AG04450 (cell line): ENCODE data around the gene WLS. TPM values are rescaled to one million over a fixed set of nuclear protein-coding genes. Genes with fewer than 3 reads are reported as not detected.

Source experiments
- CTCF ChIA-PET: fragments of 300-600, 350-600 bp; formaldehyde crosslinking; extraction: SDS; loops from one replicate; lab custom pipeline; 2022; ENCODE audit warnings: antibody characterized with exemption, inconsistent platforms; lab: Charles Lee
- POLR2A ChIA-PET: fragments of 350-600 bp; formaldehyde crosslinking; extraction: SDS; loops from one replicate; lab custom pipeline; 2021; ENCODE audit warnings: antibody characterized with exemption, inconsistent platforms; lab: Yijun Ruan, JAX
- DNase-seq: peaks from one replicate; pipeline ENCODE4 v3.0.0-alpha.2; 2011; ENCODE audit warnings: low read depth, low spot score
- H3K27ac ChIP-seq: one replicate; pipeline ENCODE4 v1.5.1; 2012; ENCODE audit warnings: low read depth, low read length, control low read depth
- H3K27me3 ChIP-seq: one replicate; pipeline ENCODE4 v1.6.0; 2012; ENCODE audit warnings: low read length; ENCODE audit not compliant: control insufficient read depth, insufficient read depth
- H3K4me3 ChIP-seq: 2 replicates; pipeline ENCODE4 v1.5.1; 2011; ENCODE audit warnings: mild to moderate bottlenecking, low read depth, low read length, control low read depth
- H3K9me3 ChIP-seq: 2 replicates; pipeline ENCODE4 v1.5.1; 2012; ENCODE audit warnings: low read length; ENCODE audit not compliant: control insufficient read depth, insufficient read depth
- CTCF ChIP-seq: IDR thresholded peaks from 2 replicates; pipeline ENCODE4 v1.5.1; 2011; ENCODE audit warnings: low read depth, low read length, control low read depth, inconsistent platforms
- polyA plus RNA-seq: library from polyadenylated mRNA; depleted of rRNA; stranded (reverse); fragments of >200 nt; gene quantifications from 2 replicates; pipeline ENCODE4 v1.2.3, GENCODE V29; 2011

WLS gene
- polyA plus RNA-seq, 1 experiment = 391 TPM

GRCh38 chr1:68116643-68117235 lies 115.6 kb downstream of the WLS start:
- POLR2A ChIA-PET = interaction anchor here (0.6 to 1.7 kb wide), 3 partner anchors 115 to 310 kb away, joined by 3 to 19 read pairs (median 3); partner anchors contain the start of gene WLS
- no peaks in the 10 kb centered on the region for H3K27me3 ChIP-seq
- TF ChIP-seq CTCF = peak; percentile 83
- CTCF ChIA-PET = interaction anchor here (0.6 to 12.8 kb wide), 61 partner anchors 9 to 594 kb away, joined by 3 to 473 read pairs (median 4); partner anchors contain the start of gene RPE65
- no peak for DNase-seq
- no peak overlapping the region for H3K4me3 ChIP-seq
- no peaks in the 10 kb centered on the region for H3K9me3 ChIP-seq
- no peak overlapping the region for H3K27ac ChIP-seq

GRCh38 chr1:68115308-68115707 lies 117.0 kb downstream of the WLS start:
- no peaks in the 10 kb centered on the region for H3K27me3 ChIP-seq
- H3K27ac ChIP-seq = no peak overlapping the region
- POLR2A ChIA-PET = interaction anchor here (0.8 kb wide), 1 partner anchor 116 kb away, joined by 3 read pairs; no protein-coding TSS in a partner anchor
- TF ChIP-seq CTCF = no peak
- H3K4me3 ChIP-seq = no peak overlapping the region
- no peak for DNase-seq
- H3K9me3 ChIP-seq = no peaks in the 10 kb centered on the region
- CTCF ChIA-PET = interaction anchor here (1.1 to 12.8 kb wide), 14 partner anchors 8 to 329 kb away, joined by 3 to 473 read pairs (median 16); no protein-coding TSS in a partner anchor

GRCh38 chr1:68113966-68114365 lies 118.4 kb downstream of the WLS start:
- no peak for TF ChIP-seq CTCF
- Histone ChIP-seq H3K27ac (no peak overlapping the region), H3K27me3 (no peaks in the 10 kb centered on the region), H3K9me3 (no peaks in the 10 kb centered on the region), H3K4me3 (no peak overlapping the region)
- POLR2A ChIA-PET = no interaction called here
- no peak for DNase-seq
- CTCF ChIA-PET = interaction anchor here (0.6 to 12.8 kb wide), 5 partner anchors 207 to 432 kb away, joined by 3 to 473 read pairs (median 17); no protein-coding TSS in a partner anchor

GRCh38 chr1:68112835-68113243 lies 119.5 kb downstream of the WLS start:
- no peaks in the 10 kb centered on the region for H3K27me3 ChIP-seq
- ChIA-PET CTCF (interaction anchor here (0.7 to 12.8 kb wide), 4 partner anchors 9 to 330 kb away, joined by 3 to 473 read pairs (median 106); no protein-coding TSS in a partner anchor), POLR2A (no interaction called here)
- H3K4me3 ChIP-seq = no peak overlapping the region
- peak overlapping the region; percentile 71 for H3K27ac ChIP-seq
- TF ChIP-seq CTCF = no peak
- no peaks in the 10 kb centered on the region for H3K9me3 ChIP-seq
- peak; percentile 58 for DNase-seq
